CD4-positive, alpha-beta T cell (primary cell): ENCODE measurements around the gene MBLAC1. TPM values are rescaled to one million over a fixed set of nuclear protein-coding genes. Genes with fewer than 3 reads are reported as not detected.

Experiments used
- ATAC-seq: fragments of 200-7000 bp; cut with Tn5 transposase; one replicate; pipeline ENCODE4 v1.10.0; 2022; ENCODE audit warnings: mild to moderate bottlenecking; ENCODE audit not compliant: poor library complexity
- CTCF ChIA-PET: fragments of 350-600 bp; sonication (Branson Sonifier 250); formaldehyde crosslinking; loops from one replicate; lab custom pipeline; 2021; ENCODE audit warnings: antibody characterized with exemption, inconsistent platforms; lab: Charles Lee
- POLR2A ChIA-PET: fragments of 350-600 bp; sonication (Branson Sonifier 250); formaldehyde crosslinking; loops from one replicate; lab custom pipeline; 2021; ENCODE audit warnings: antibody characterized with exemption, inconsistent platforms; lab: Charles Lee
- DNase-seq, 14 experiments: peaks; one replicate each; pipeline ENCODE4 v3.0.0-alpha.2; 2013 to 2020; ENCODE audit warnings: mixed read lengths in 2 of 14
- H3K27ac ChIP-seq, 2 donors: one replicate each; pipeline versions ENCODE4 v1.5.1 to v1.7.0; 2013; ENCODE audit warnings: low read length in 2 of 2, low read depth in 1 of 2, mild to moderate bottlenecking in 1 of 2
- H3K27me3 ChIP-seq, 2 experiments: 1 replicate in 1 of 2; 2 replicates in 1 of 2; pipeline versions ENCODE4 v1.6.1 to v1.7.0; 2013; ENCODE audit warnings: low read length in 2 of 2, control low read depth in 1 of 2, mild to moderate bottlenecking in 1 of 2, moderate library complexity in 1 of 2; ENCODE audit not compliant: insufficient read depth in 2 of 2, control insufficient read depth in 1 of 2
- H3K36me3 ChIP-seq: one replicate; pipeline ENCODE4 v1.6.1; 2013; ENCODE audit warnings: low read length, control low read depth; ENCODE audit not compliant: insufficient read depth
- H3K4me1 ChIP-seq: one replicate; pipeline ENCODE4 v1.6.1; 2013; ENCODE audit warnings: low read length, control low read depth; ENCODE audit not compliant: insufficient read depth
- H3K4me3 ChIP-seq: one replicate; pipeline ENCODE4 v1.5.1; 2013; ENCODE audit warnings: mild to moderate bottlenecking, low read length, moderate library complexity
- H3K9me3 ChIP-seq, 2 experiments: 1 replicate in 1 of 2; 2 replicates in 1 of 2; pipeline versions ENCODE4 v1.6.1 to v1.7.0; 2013; ENCODE audit warnings: low read length in 2 of 2, mild to moderate bottlenecking in 2 of 2, control low read depth in 1 of 2, moderate library complexity in 1 of 2; ENCODE audit not compliant: control insufficient read depth in 1 of 2, insufficient read depth in 1 of 2
- H3K27ac Mint-ChIP-seq: one replicate; pipeline ENCODE4 v1.8.0; 2020; ENCODE audit warnings: mixed read lengths
- H3K27me3 Mint-ChIP-seq: one replicate; pipeline ENCODE4 v1.8.0; 2021; ENCODE audit warnings: mixed read lengths
- H3K36me3 Mint-ChIP-seq: one replicate; pipeline ENCODE4 v1.8.0; 2021; ENCODE audit warnings: low read depth, mixed read lengths
- H3K4me1 Mint-ChIP-seq: one replicate; pipeline ENCODE4 v1.8.0; 2021; ENCODE audit warnings: low read depth, mixed read lengths
- H3K4me3 Mint-ChIP-seq: one replicate; pipeline ENCODE4 v1.8.0; 2020; ENCODE audit warnings: mild to moderate bottlenecking, mixed read lengths
- H3K9me3 Mint-ChIP-seq: one replicate; pipeline ENCODE4 v1.8.0; 2020; ENCODE audit warnings: mixed read lengths
- intact Hi-C, 2 experiments: fragments of 100-400 bp; cut with DNase I in 1 of 2; cut with micrococcal nuclease in 1 of 2; formaldehyde crosslinking; loops; one replicate each; pipeline versions ENCODE4 v1.15.1 to v1.9.0; 2023 to 2025; cut with DNase I, micrococcal nuclease
- total RNA-seq, 174 experiments: library from RNA in 2 of 174; stranded (reverse) in 2 of 174; gene quantifications; one replicate each; pipeline ENCODE4 v1.2.3 and lab custom pipeline; 2021 to 2026
- TF ChIP-seq, protein P1 (sequence below): fragments of 200-600 bp; IDR thresholded peaks from one replicate; pipeline ENCODE4 v1.8.0; 2022; ENCODE audit warnings: antibody characterized with exemption, mild to moderate bottlenecking

Gene MBLAC1
- total RNA-seq, 2 experiments from 2014 or later, result 3.7 to 4.4 TPM

DNA sequence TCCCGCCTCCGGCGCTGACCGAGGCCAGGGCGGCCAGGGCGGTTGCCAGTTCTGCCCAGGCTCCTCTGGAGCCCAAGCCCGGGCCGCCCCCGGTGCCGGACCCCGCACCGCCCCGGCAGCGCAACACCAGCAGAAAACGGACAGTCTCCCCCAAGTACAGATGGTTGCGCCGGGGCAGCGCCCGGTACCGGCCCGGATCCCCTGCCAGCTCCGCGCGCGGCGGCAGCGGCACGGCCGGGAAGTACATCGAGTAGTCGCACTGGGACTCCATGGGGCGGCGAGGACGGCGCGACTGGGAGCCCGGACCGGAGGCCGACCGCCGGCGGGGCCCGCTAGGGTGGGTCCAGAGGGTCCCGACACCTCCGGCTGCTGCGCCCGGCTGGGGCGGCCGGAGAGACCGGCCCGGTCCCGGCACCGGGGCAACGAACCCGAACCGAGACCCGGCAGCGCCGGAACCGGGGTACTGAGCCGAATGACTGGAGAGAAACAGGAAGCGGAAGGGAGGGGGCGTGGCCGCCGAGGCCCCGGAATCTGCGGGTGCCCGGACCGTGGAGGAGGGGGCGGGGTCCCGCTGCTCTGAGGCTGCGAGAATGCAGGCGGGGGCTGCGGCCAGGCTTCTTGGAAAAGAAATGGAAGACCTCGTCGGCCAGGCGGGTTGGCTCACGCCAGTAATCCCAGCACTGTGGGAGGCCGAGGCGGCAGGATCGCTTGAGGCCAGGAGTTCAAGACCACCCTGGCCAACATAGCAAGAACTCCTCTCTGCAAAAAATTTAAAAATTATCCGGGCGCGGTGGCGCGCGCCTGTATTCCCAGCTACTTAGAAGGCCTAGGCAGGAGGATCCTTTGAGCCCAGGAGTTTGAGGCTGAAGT is 31.7 kb downstream of the MBLAC1 start, which contains the start of gene TRAPPC14:
TSS of gene TRAPPC14 (minus strand) at position 495 of the 870 bp plus-strand sequence. CDS start at position 271, 224 bp downstream.
- no peaks in the 10 kb centered on the region for H3K9me3 ChIP-seq
- CTCF ChIA-PET, result interaction anchor here (1.0 to 1.1 kb wide), 3 partner anchors 10 to 25 kb away, joined by 3 read pairs; partner anchors contain the start of genes GAL3ST4 and LAMTOR4
- Mint-ChIP-seq H3K36me3 (peaks cover 34% of the 10 kb centered on the region), H3K27me3 (no peaks in the 10 kb centered on the region), H3K4me3 (peak within 1 kb of the TSS; percentile 93), H3K9me3 (no peaks in the 10 kb centered on the region), H3K27ac (peak within 1 kb of the TSS; percentile 76), H3K4me1 (peaks cover 59% of the 10 kb centered on the region)
- H3K4me3 ChIP-seq, result peak within 1 kb of the TSS; percentile 71
- ATAC-seq (peak; percentile 84), DNase-seq (peak; percentile 79 to 98 (median 90))
- intact Hi-C loops, result loop anchor here (1.0 to 5.0 kb wide), 3 partner anchors 10 to 114 kb away; partner anchors contain the start of genes GPC2 (in 1 of the 2), LAMTOR4 (in 1 of the 2) and STAG3 (in 1 of the 2)
- no peaks in the 10 kb centered on the region for H3K27me3 ChIP-seq
- H3K27ac ChIP-seq, result peak within 1 kb of the TSS; percentile 48 to 87
- POLR2A ChIA-PET, result interaction anchor here (0.7 to 3.1 kb wide), 10 partner anchors 9 to 64 kb away, joined by 3 to 27 read pairs (median 4); partner anchors contain the start of genes GAL3ST4, GPC2, LAMTOR4 and STAG3
- TF ChIP-seq, protein P1, sequence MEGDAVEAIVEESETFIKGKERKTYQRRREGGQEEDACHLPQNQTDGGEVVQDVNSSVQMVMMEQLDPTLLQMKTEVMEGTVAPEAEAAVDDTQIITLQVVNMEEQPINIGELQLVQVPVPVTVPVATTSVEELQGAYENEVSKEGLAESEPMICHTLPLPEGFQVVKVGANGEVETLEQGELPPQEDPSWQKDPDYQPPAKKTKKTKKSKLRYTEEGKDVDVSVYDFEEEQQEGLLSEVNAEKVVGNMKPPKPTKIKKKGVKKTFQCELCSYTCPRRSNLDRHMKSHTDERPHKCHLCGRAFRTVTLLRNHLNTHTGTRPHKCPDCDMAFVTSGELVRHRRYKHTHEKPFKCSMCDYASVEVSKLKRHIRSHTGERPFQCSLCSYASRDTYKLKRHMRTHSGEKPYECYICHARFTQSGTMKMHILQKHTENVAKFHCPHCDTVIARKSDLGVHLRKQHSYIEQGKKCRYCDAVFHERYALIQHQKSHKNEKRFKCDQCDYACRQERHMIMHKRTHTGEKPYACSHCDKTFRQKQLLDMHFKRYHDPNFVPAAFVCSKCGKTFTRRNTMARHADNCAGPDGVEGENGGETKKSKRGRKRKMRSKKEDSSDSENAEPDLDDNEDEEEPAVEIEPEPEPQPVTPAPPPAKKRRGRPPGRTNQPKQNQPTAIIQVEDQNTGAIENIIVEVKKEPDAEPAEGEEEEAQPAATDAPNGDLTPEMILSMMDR, result no peak
- H3K4me1 ChIP-seq, result peaks cover 61% of the 10 kb centered on the region
- peaks cover 38% of the 10 kb centered on the region for H3K36me3 ChIP-seq

- no peaks in the 10 kb centered on the region for H3K9me3 ChIP-seq
- H3K27me3 ChIP-seq, result no peaks in the 10 kb centered on the region
- peak overlapping the region; percentile 48 to 87 for H3K27ac ChIP-seq
- ChIA-PET CTCF (interaction anchor here (1.0 kb wide), 1 partner anchor 9 kb away, joined by 3 read pairs; the partner anchor contains the start of gene GAL3ST4), POLR2A (interaction anchor here (0.7 to 3.1 kb wide), 7 partner anchors 8 to 63 kb away, joined by 3 to 27 read pairs (median 5); partner anchors contain the start of genes GAL3ST4, GPC2, LAMTOR4 and STAG3)
- H3K36me3 Mint-ChIP-seq, result peaks cover 27% of the 10 kb centered on the region
- TF ChIP-seq, protein P1, result no peak
- no peaks in the 10 kb centered on the region for H3K27me3 Mint-ChIP-seq
- ATAC-seq (no peak), DNase-seq (peak in 1 of 14 experiments; percentile 34)
- H3K4me3 ChIP-seq, result peak overlapping the region; percentile 71
- peak overlapping the region; percentile 93 for H3K4me3 Mint-ChIP-seq
- peak overlapping the region; percentile 76 for H3K27ac Mint-ChIP-seq
- peaks cover 59% of the 10 kb centered on the region for H3K4me1 Mint-ChIP-seq
- peaks cover 31% of the 10 kb centered on the region for H3K36me3 ChIP-seq
- no peaks in the 10 kb centered on the region for H3K9me3 Mint-ChIP-seq
- peaks cover 64% of the 10 kb centered on the region for H3K4me1 ChIP-seq
- intact Hi-C loops, result loop anchor here in 1 of 2 experiments (2.0 to 5.0 kb wide), 2 partner anchors 18 to 113 kb away; partner anchors contain the start of genes GPC2 and STAG3
Measured at GRCh38 chr7:100159099-100159623, 32.4 kb downstream of the MBLAC1 start.

DNA sequence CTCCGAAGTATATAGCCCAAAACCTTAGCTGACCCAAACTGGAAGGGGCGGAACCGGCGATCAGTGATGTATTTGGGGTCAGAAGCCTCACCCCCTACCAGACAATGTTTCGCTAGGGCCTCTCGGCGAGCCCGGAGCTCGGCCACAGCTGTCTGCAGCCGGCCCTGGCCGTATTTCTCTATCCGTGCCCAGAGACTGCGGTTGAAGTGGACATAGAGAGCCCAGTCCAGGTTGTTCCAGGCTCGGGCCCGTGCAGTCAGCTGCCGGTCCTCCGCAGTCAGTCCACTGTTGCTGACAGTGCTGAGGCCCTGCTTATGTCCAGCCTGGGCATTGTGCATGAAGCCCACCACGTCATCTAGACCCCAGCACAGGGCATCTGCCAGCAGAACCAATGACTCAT is 33.3 kb downstream of the MBLAC1 start:
- H3K9me3 ChIP-seq, result no peaks in the 10 kb centered on the region
- ATAC-seq (no peak), DNase-seq (no peak)
- TF ChIP-seq, protein P1, result no peak
- peaks cover 62% of the 10 kb centered on the region for H3K4me1 ChIP-seq
- no peaks in the 10 kb centered on the region for H3K27me3 ChIP-seq
- CTCF ChIA-PET, result no interaction called here
- no peaks in the 10 kb centered on the region for H3K9me3 Mint-ChIP-seq
- POLR2A ChIA-PET, result interaction anchor here (0.6 to 3.1 kb wide), 3 partner anchors 7 to 17 kb away, joined by 3 to 19 read pairs (median 14); partner anchors contain the start of genes GAL3ST4, GPC2, LAMTOR4 and STAG3
- no peak overlapping the region for H3K27ac ChIP-seq
- H3K4me3 ChIP-seq, result no peak overlapping the region
- H3K4me3 Mint-ChIP-seq, result peak overlapping the region; percentile 93
- peaks cover 23% of the 10 kb centered on the region for H3K36me3 Mint-ChIP-seq
- intact Hi-C loops, result loop anchor here in 1 of 2 experiments (10.0 kb wide), 1 partner anchor 55 kb away; the partner anchor contains the start of gene PVRIG
- H3K4me1 Mint-ChIP-seq, result peaks cover 60% of the 10 kb centered on the region
- peak overlapping the region; percentile 53 for H3K27ac Mint-ChIP-seq
- peaks cover 24% of the 10 kb centered on the region for H3K36me3 ChIP-seq
- no peaks in the 10 kb centered on the region for H3K27me3 Mint-ChIP-seq
